HK-2 (cell line): ENCODE data around the gene KCNA1.

Source experiments
- DNase-seq: peaks from one replicate; pipeline ENCODE4 v3.0.0-alpha.2; 2018; ENCODE audit not compliant: unreplicated experiment

Gene KCNA1

GRCh38 chr12:4911316-4911994 is 1.8 kb downstream of the KCNA1 start:
- DNase-seq = no peak

DNA sequence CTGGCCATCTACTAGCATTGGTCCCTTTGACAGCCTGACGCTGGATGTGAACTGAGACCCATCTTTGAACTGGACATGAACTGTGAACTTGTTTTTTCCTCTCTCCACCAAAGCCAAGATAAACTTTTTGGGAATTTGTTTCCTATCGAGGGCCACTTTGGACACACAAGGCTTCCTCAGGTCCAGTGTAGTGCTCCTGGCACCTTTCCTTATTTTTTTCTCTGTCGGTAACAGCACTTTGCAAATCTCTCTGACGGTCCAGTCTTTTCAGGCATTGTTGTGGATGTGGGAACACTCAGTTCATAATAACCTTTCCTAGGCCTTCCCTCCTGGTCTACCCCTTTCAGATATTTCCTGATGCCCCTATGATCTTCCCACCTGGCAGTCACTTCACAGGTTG is 5.0 kb downstream of the KCNA1 start:
- DNase-seq = no peak

- DNase-seq = no peak
These were observed 6.0 kb downstream of the KCNA1 start for GRCh38 chr12:4915752-4916151.

DNA sequence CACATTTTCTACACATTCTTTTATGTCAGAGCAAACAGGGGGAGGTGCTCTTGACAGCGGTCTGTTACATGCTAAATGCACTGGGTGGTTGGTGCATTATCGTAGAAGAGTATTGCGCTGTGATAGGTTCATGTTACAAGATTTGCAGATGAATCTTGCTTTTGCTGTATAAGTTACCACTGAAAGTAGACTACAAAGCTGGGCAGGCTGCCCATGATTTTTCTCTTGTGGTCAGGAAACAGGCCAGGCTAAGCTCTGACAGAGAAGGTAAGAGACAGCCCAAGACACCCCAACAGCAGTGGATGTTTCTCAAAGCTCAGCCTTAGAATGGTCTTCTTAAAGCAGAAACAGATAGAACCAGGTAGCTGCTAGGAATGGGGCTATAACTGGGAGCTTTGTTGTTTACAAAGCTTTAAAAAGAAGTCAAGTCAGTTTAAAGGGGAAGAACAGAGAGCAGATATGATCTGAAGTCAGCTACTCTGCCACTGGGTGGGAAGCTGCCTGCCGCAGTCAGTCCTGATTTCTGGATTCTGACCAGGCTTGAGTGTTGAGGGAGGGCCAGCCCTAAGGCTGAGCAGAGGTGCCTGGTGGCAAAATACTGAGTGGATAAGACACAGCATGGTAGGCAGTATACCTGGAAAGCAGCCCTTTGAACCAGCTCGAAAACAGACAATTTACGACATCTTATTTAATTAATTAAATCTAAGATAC is 9.4 kb downstream of the KCNA1 start:
- DNase-seq = no peak

GRCh38 chr12:4932576-4932975 is 22.9 kb downstream of the KCNA1 start:
- DNase-seq = no peak

- no peak for DNase-seq
These were observed 23.7 kb downstream of the KCNA1 start for GRCh38 chr12:4933411-4933810.

- DNase-seq = no peak
These were observed 24.8 kb downstream of the KCNA1 start for GRCh38 chr12:4934407-4935035.

GRCh38 chr12:4938900-4939299 is 29.2 kb downstream of the KCNA1 start:
- no peak for DNase-seq

GRCh38 chr12:4939418-4940023 is 29.8 kb downstream of the KCNA1 start:
- DNase-seq = no peak

GRCh38 chr12:4943067-4943937 is 33.6 kb downstream of the KCNA1 start:
- DNase-seq = no peak

DNA sequence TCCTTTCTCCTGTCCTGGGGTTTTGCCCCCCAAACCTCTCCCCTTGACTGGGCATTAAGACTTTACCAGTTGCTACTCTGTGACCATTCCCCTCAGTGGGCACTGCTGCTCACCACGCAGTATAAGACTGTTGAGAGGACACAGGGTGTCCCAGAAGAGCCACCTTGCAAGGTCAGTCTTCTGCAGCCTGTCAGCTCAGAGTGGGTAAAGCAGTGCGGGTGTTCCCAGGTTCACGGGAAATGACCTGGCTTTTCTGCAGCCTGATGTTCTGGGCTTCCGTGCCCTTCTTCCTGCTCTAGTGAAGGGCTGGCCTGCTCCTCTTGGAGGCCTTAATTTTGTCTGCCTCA is 34.2 kb downstream of the KCNA1 start:
- no peak for DNase-seq

DNA sequence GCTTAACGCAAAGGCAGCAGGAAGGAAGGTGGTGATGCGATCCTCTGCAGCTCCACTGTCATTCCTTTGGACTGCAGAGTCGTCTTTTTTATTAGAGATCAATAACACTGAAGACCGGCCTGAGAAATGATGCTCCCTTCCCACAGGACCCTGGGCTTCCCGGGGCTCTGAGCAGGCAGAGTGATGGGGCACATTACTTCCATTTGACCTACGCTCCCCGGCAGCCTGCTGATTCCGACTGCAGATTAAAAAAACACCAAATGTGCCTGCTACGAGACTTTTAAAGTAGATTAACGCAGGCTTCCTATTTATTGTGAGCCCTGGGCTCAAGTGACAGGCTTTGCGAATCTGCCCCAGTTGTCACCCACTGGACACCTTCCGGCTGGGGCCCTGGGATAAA is 37.5 kb downstream of the KCNA1 start:
- no peak for DNase-seq

- no peak for DNase-seq
These were observed 41.4 kb downstream of the KCNA1 start for GRCh38 chr12:4951083-4951482.

GRCh38 chr12:4951601-4952000 is 41.9 kb downstream of the KCNA1 start:
- no peak for DNase-seq

GRCh38 chr12:4954621-4955354 is 45.1 kb downstream of the KCNA1 start:
- no peak for DNase-seq

DNA sequence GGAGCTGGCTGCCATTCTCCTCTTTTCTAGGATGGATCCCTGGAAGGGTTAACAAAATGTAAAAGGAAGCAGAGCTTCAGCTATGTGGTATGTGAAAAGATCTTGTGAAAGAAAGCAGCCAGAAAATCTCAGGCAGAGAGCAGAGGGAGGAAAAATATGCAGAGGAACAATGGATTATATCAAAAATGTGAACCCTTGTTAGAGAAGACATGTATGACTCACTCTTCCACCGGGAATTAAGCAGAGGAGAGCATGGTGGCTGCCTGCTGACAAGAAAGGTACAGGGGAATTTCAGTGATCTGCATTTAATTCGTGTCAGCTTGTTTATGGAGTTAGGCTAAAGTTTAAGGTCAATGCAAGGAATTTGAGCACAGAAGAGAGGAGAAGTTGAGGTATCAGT is 46.3 kb downstream of the KCNA1 start:
- no peak for DNase-seq

DNA sequence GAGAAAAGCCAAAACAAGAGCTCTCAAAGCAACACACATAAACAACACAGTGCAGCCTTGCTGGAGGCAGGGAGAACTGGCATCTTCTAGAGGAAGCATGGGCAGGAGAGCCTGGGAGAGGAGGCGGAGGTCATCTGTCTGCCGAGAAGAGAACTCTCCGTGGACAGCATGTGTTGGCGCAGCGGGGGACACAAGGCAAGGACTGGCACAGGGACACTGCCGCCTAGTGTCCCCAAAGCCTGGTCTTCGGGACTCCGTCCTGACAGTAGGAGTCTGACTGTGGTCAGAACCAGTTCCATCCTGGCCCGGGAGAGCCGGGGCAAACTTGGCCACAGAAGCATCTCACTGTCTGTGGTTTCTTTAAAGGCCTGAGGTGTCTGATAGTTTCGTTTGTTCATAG is 47.3 kb downstream of the KCNA1 start:
- DNase-seq = no peak

- DNase-seq = no peak
These were observed 48.1 kb downstream of the KCNA1 start for GRCh38 chr12:4957761-4958160.

DNA sequence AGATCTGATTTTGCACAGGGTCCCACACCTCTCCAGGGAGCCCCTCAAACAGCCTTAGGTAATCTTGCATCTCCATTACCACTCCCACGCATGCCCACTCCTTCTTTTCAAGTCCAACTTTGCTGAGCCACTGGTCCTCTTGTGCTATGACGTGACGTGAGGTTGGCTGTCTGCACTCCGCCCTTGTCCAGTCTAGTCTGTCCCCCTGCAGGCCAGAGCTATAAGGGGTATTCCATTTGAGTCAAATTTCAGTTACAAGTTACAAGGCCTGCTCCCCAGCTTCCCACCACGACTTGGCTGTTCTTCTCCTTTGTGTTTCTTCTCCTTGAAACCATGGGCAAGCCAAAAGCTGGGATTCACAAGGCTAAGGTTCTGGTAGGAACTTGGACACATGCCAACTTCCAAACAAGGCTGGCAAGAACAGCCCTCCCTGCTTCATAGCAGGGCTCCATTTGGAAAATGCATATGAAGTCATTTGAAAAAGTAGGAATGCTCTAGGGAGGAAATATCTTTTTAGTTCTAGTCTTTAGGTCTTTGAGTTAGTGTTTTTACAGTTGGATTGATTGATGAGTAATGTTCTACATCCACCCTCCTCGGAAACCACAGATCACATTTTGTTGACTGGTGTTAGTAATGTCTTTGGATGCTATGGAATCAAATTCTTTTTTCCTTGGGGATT is 49.1 kb downstream of the KCNA1 start:
- DNase-seq = no peak

DNA sequence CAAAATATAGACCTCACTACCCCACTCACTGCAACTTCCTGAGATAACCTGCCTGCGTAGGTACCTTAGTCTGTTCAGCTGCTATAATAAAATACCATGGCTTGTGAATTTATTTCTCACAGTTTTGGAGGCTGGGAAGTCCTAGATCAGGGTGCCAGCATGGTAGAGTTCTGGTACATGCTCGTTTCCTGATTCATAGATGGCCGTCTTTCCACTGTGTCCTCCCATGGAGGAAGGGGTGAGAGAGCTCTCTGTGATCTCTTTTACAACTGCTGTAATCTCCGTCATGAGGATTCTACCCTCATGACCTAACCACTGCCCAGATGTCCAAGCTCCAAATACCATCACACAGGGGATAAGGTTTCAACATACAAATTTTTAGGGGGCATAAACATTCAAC is 49.7 kb downstream of the KCNA1 start:
- DNase-seq = no peak

- no peak for DNase-seq
These were observed 50.3 kb downstream of the KCNA1 start for GRCh38 chr12:4960030-4960429.
